NT2/D1 (cell line): ENCODE results near the gene DOCK10.
"Not testable (repeated sequence)": the region's sequence is repeated elsewhere in the genome, so short reads cannot be mapped to it uniquely, and the experiment has no call there.

Experiments used
- DNase-seq: peaks from one replicate; pipeline ENCODE4 v3.0.0-alpha.2; 2011; ENCODE audit warnings: low read depth, low spot score
- H3K27me3 ChIP-seq: 2 replicates; pipeline ENCODE4 v1.6.0; 2011; ENCODE audit warnings: mild to moderate bottlenecking; ENCODE audit not compliant: insufficient read length, insufficient read depth
- H3K36me3 ChIP-seq: 2 replicates; pipeline ENCODE4 v1.6.1; 2011; ENCODE audit warnings: mild to moderate bottlenecking, low read length, mixed read lengths; ENCODE audit not compliant: insufficient read depth, insufficient read length
- H3K4me1 ChIP-seq: 2 replicates; pipeline ENCODE4 v1.5.1; 2011; ENCODE audit not compliant: insufficient read depth, insufficient read length
- H3K4me3 ChIP-seq: 2 replicates; pipeline ENCODE4 v1.5.1; 2011; ENCODE audit warnings: low read depth; ENCODE audit not compliant: insufficient read length
- H3K9ac ChIP-seq: 2 replicates; pipeline ENCODE4 v1.6.0; 2011; ENCODE audit warnings: low read depth; ENCODE audit not compliant: insufficient read length
- H3K9me3 ChIP-seq: 2 replicates; pipeline ENCODE4 v1.5.1; 2011; ENCODE audit warnings: mild to moderate bottlenecking, low read length; ENCODE audit not compliant: insufficient read depth
- SUZ12 ChIP-seq: IDR thresholded peaks from 2 replicates; pipeline ENCODE4 v1.6.1; 2011; ENCODE audit not compliant: insufficient read length, insufficient read depth; ENCODE audit errors: extremely low read depth
- YY1 ChIP-seq: IDR thresholded peaks from 2 replicates; pipeline ENCODE4 v1.6.1; 2011; ENCODE audit not compliant: insufficient read length, insufficient read depth
- ZNF274 ChIP-seq: IDR thresholded peaks from 2 replicates; pipeline ENCODE4 v1.6.1; 2011; ENCODE audit warnings: mild to moderate bottlenecking, low read depth, low read length

DOCK10 gene

DNA sequence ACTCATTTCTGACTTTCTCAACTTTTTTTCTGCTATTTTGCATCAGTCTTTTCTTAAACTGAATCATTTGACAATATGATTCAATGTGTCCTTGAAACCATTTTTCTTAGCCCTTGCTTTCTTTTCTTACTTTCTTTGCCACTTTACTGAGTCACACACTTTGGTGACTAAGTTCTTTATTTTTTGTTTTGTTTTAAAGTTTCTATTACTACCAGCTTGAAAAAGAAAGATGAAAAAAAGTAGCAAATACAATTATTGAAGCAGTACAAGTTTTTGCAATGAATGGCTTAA, 116.5 kb downstream of the DOCK10 start:
- DNase-seq = no peak
- Histone ChIP-seq H3K27me3 (no peaks in the 10 kb centered on the region), H3K4me1 (no peaks in the 10 kb centered on the region), H3K9ac (no peak overlapping the region), H3K9me3 (no peaks in the 10 kb centered on the region), H3K36me3 (no peaks in the 10 kb centered on the region), H3K4me3 (no peak overlapping the region)
- no peak for TF ChIP-seq ZNF274
- TF ChIP-seq YY1 = no peak
- TF ChIP-seq SUZ12 = no peak

DNA sequence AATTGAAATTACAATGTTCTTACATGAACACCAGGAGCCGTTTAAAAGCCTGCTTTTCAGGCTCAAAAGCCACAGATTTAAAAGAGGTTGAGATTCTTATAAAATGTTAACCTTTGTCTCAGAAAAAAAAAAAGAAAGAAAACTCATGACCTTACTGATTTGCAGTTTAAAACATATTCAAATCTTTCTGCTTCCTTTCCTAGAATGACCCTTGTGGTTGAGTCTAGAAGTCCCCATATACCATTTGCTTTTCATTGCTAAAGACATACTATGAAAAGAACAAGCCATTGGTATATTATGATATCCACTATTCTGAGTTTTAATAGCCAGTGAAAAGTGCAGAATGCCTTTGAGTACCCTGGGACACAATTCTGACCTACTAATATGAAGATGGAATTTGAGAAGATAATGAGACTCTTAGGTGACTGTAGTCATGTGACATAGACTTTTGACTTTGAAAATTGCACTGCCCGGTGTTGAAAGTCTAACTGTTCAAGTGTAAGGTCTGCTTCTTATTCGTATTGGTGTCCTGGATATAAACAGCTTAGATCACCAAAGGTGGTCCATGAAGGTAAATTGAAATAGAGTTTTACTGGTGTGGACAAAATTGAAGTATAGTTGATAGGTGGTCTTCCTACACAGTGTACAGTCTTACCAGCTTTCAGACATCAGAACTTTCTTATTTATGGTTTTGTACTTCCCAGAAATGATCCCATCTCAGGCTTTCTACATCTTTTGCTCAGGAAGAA, 117.0 kb downstream of the DOCK10 start:
- Histone ChIP-seq H3K9me3 (no peaks in the 10 kb centered on the region), H3K27me3 (no peaks in the 10 kb centered on the region), H3K36me3 (no peaks in the 10 kb centered on the region), H3K4me3 (no peak overlapping the region), H3K4me1 (no peaks in the 10 kb centered on the region), H3K9ac (no peak overlapping the region)
- TF ChIP-seq SUZ12 = no peak
- no peak for TF ChIP-seq YY1
- DNase-seq = no peak

DNA sequence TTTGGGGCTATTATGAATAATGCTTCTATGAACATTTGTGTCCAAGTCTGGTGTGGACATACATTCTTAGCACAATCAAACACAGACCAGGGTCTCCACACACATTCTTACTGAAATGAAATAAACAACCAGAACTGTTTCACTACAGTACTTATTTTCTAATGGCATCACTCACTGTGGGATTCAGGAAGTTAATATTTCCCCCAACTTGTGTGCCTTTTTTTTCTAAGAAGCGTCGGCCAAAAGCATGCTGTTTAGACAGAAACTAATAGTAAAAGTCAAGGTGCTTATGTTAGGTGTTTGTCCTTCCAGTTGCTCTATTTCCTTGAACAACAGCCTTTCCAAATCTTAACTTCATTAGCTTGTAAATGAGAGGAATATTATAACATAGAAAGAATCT, 117.6 kb downstream of the DOCK10 start:
- Histone ChIP-seq H3K36me3 (no peaks in the 10 kb centered on the region), H3K4me3 (no peak overlapping the region), H3K9me3 (no peaks in the 10 kb centered on the region), H3K9ac (no peak overlapping the region), H3K4me1 (no peaks in the 10 kb centered on the region), H3K27me3 (no peaks in the 10 kb centered on the region)
- TF ChIP-seq YY1 (no peak), ZNF274 (no peak), SUZ12 (no peak)
- no peak for DNase-seq

DNA sequence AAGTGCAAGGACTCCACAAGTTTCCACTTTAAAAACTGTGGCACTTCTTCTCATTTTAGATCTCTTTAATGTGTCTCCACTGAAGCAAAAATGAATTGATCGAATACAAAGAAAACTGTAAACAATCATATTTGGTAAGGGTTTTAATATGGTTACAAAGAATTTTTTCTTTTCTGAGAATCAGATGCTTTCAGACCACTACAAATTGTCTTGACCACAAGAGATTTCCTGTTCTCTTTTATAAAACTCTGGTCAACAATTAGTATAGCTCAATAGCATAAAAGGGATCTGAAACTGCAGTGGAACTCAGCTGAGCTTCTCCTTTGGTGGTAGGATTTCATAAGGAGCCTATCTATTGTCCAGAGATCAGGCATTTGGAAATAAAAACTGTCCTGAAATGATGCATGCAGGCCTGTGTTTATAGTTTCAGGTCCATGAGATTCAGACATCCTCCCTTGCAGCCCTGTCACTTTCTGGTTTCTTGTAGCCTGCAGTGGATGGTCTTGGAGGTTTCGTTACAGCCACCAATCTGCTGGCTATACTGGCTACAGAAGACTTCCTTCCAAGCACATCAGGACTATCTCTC, 120.0 kb downstream of the DOCK10 start:
- no peak for DNase-seq
- no peaks in the 10 kb centered on the region for H3K36me3 ChIP-seq
- no peaks in the 10 kb centered on the region for H3K4me1 ChIP-seq
- no peak for TF ChIP-seq YY1
- no peak for TF ChIP-seq SUZ12
- no peak for TF ChIP-seq ZNF274
- no peaks in the 10 kb centered on the region for H3K27me3 ChIP-seq
- H3K9me3 ChIP-seq = no peaks in the 10 kb centered on the region
- no peak overlapping the region for H3K4me3 ChIP-seq
- no peak overlapping the region for H3K9ac ChIP-seq

DNA sequence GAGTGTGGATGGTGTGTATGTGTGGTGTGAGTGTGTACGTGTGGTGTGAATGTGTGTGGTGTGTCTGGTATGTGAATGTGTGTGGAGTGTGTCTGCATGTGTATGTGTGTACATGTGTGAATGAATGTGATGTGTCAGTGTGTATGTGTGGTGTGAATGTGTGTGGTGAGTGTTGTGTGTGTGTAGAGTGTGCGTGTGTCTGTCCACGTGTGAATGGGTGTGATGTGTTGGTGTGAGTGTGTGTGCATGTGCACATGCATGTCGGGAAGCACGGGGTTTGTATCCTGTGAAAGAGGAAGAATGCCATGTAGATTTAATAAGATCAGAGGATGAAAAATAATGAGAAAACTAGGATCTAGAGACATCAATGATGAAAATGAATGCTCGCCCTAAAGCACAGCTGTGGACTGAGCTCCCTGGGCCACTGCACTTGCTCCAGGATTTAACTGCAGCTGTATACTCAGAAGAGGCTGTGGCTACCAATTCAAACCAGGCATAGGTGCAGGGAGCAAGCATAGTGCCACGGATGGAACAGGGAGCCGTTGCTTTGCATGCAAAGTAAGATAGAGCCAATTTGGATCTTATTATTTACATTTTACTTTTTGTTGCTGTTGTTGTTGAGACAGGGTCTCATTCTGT, 122.7 kb downstream of the DOCK10 start:
- TF ChIP-seq SUZ12 (no peak), ZNF274 (no peak), YY1 (no peak)
- no peaks in the 10 kb centered on the region for H3K36me3 ChIP-seq

DNA sequence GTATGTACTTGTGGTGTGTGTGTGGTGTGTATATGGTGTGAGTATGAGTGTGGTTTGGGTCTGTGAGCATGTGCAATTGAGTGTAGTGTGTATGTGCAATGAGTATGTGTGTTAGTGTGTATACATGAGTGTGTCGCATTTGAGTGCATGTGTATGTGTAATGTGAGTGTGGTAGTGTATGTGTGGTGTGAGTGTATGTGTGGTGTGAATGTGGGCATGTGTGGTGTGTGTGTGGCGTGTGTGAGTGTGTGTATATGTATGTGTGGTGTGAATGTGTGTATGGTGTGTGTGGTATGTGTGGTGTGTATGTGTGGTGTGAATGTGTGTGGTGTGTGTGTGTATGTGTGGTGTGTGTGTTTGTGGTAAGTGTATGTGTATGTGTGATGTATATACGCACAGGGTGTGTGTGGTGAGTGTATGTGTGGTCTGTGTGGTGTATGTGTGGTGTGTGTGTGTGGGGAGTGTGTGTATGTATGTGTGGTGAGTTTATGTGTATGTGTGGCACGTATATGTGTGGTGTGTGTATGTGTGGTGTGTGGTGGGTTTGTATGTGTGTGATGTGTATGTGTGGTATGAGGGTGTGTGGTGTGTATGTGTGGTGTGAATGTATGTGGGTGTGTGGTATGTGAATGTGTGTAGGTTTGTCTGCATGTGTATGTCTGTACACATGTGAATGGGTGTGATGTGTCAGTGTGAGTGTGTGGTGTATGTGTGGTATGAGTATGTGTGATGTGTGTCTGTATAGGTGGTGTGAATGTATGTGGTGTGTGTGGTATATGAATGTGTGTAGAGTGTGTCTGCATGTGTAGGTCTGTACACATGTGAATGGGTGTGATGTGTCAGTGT, 123.4 kb downstream of the DOCK10 start:
- H3K4me3 ChIP-seq = no peak overlapping the region
- H3K27me3 ChIP-seq = no peaks in the 10 kb centered on the region
- DNase-seq = no peak
- H3K9me3 ChIP-seq = no peaks in the 10 kb centered on the region
- H3K36me3 ChIP-seq = no peaks in the 10 kb centered on the region
- no peak overlapping the region for H3K9ac ChIP-seq
- no peak for TF ChIP-seq ZNF274
- no peak for TF ChIP-seq YY1
- no peak for TF ChIP-seq SUZ12
- H3K4me1 ChIP-seq = no peaks in the 10 kb centered on the region

More for the DNA sequence above, 122.7 kb downstream of the DOCK10 start:
- H3K9me3 ChIP-seq = no peaks in the 10 kb centered on the region
- no peaks in the 10 kb centered on the region for H3K27me3 ChIP-seq
- no peak overlapping the region for H3K9ac ChIP-seq
- H3K4me1 ChIP-seq = no peaks in the 10 kb centered on the region
- DNase-seq = no peak
- H3K4me3 ChIP-seq = no peak overlapping the region

DNA sequence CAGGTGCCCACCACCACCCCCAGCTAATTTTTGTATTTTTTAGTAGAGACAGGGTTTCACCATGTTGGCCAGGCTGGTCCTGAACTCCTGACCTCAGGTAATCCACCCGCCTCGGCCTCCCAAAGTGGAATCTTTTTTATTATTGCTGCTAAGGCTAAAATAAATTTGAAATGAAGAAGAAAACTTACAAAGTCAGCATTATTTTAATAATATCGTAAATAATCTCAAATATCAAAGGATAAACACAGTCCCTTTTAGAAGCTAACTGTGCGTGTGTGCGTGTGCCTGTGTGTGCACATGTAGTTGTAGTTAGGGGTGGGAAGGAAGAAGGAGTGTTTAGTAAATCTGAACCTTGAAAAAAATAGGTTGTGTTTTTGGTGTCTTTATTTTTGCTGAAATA, 125.0 kb downstream of the DOCK10 start:
- not testable (repeated sequence) for H3K27me3 ChIP-seq, DNase-seq, H3K36me3 ChIP-seq, H3K4me1 ChIP-seq, H3K4me3 ChIP-seq, H3K9me3 ChIP-seq, H3K9ac ChIP-seq
